AG20443 (cell line): Measurements from ENCODE around the gene CCPG1.
A peak's percentile ranks its signal among the peaks of the same experiment; 100 is the strongest.

Experiments
- DNase-seq: peaks from one replicate; pipeline ENCODE4 v3.0.0; 2012; ENCODE audit warnings: low spot score, mixed read lengths

The CCPG1 gene

GRCh38 chr15:55318588-55319494 is 89.3 kb downstream of the CCPG1 start, which contains the start of the genes PIGB and PIGBOS1:
PIGB (plus strand) TSS chr15:55319222; CDS start chr15:55319251, 29 bp downstream.
PIGBOS1 (minus strand) TSS chr15:55319123; CDS start chr15:55317792, 1,331 bp downstream.
- DNase-seq = peak; percentile 92
